Upper lobe of left lung (tissue), 4 donors: ENCODE data around the gene LILRB2.
"Not testable (repeated sequence)": the region's sequence is repeated elsewhere in the genome, so short reads cannot be mapped to it uniquely, and the experiment has no call there.

Experiments used
- EP300 ChIP-seq, 4 donors: sonication (generic); formaldehyde crosslinking; IDR thresholded peaks; one replicate each; pipeline ENCODE4 v1.5.1; 2017; ENCODE audit warnings: antibody characterized with exemption in 4 of 4, control low read depth in 2 of 4
- POLR2A ChIP-seq, 4 donors: fragments of 450-650 bp; IDR thresholded peaks; one replicate each; pipeline ENCODE4 v1.5.1; 2016 to 2017; ENCODE audit warnings: antibody characterized with exemption in 4 of 4, mild to moderate bottlenecking in 2 of 4
- TF ChIP-seq, protein P1 (sequence below), 6 experiments: fragments of 450-650 bp in 4 of 6; fragments of 200-600 bp in 2 of 6; sonication (generic) in 2 of 6; IDR thresholded peaks; one replicate each; pipeline ENCODE4 v1.5.1; 2016 to 2019; ENCODE audit warnings: antibody characterized with exemption in 6 of 6

DNA sequence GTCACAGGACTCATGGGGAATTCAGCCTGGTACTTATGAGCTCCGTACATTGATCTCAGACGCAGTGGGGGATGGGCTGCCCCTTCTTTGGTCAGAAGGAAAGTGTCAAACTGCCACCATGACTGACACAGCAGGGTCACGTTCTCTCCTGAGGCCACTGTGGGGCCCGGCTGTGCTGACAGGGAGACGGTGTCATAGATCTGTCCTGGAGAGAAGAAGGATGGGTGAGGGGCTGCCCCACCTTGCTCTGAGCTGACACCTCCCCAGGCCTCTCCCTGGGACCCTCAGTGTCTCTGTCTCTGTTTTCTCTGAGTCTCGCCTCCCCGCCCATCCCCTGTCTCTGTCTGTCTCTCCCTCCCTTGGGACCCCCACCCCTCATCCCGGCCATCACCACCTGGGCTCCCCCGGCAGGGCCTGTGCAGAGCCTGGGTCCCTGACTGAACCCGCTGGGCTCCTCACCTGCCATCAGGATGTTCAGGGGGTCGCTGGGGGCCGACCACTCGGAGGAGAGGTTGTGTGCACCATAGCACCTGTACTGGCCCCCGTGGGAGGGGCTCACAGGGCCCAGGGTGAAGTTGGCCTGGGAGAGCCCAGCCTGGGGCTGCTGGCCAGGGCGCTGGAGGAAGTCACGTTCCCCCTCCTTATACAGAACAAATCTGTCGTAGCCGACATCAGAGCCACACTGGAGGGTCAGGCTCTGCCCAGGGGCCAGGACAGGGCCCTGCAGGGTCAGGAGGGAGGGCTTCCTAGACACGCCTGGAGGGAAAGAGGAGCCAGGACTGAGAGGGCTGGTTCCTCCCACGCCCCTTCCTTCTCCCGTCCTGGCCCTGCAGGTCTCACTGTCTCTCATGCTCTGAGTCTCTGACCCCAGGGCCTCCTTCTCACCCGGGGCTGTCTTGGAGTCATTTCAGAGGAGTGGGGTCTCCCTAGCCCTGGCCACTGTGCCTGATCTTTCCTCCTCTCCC is 40.3 kb downstream of the LILRB2 start:
- TF ChIP-seq, protein P1, sequence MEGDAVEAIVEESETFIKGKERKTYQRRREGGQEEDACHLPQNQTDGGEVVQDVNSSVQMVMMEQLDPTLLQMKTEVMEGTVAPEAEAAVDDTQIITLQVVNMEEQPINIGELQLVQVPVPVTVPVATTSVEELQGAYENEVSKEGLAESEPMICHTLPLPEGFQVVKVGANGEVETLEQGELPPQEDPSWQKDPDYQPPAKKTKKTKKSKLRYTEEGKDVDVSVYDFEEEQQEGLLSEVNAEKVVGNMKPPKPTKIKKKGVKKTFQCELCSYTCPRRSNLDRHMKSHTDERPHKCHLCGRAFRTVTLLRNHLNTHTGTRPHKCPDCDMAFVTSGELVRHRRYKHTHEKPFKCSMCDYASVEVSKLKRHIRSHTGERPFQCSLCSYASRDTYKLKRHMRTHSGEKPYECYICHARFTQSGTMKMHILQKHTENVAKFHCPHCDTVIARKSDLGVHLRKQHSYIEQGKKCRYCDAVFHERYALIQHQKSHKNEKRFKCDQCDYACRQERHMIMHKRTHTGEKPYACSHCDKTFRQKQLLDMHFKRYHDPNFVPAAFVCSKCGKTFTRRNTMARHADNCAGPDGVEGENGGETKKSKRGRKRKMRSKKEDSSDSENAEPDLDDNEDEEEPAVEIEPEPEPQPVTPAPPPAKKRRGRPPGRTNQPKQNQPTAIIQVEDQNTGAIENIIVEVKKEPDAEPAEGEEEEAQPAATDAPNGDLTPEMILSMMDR (IDR thresholded peaks at IDR 0.05), result not testable (repeated sequence)
- TF ChIP-seq EP300, POLR2A (IDR thresholded peaks at IDR 0.05): not testable (repeated sequence)
